Right lobe of liver (tissue), 6 donors: ENCODE measurements around the gene FYCO1. TPM values are rescaled to one million over a fixed set of nuclear protein-coding genes. Genes with fewer than 3 reads are reported as not detected.

ENCODE experiments used
- ATAC-seq, 4 donors: fragments of 200-7000 bp; cut with Tn5 transposase; one replicate each; pipeline ENCODE4 v1.9.1; 2020; ENCODE audit warnings: mild to moderate bottlenecking in 4 of 4, moderate library complexity in 4 of 4
- DNase-seq, 3 donors: peaks; one replicate each; pipeline ENCODE4 v3.0.0-alpha.2; 2020
- H3K27ac ChIP-seq, 3 donors: fragments of 200-600 bp; one replicate each; pipeline ENCODE4 v1.8.0; 2022
- H3K27me3 ChIP-seq, 2 donors: fragments of 200-600 bp; one replicate each; pipeline ENCODE4 v1.8.0; 2022
- H3K36me3 ChIP-seq, 4 donors: fragments of 200-600 bp; sonication (generic) in 1 of 4; one replicate each; pipeline versions ENCODE4 v1.5.1 to v1.8.0; 2017 to 2022; ENCODE audit warnings: control low read depth in 1 of 4
- H3K4me1 ChIP-seq, 4 donors: fragments of 200-600 bp; sonication (generic) in 1 of 4; one replicate each; pipeline versions ENCODE4 v1.5.1 to v1.8.0; 2017 to 2022; ENCODE audit warnings: control low read depth in 1 of 4
- H3K4me3 ChIP-seq, 3 donors: fragments of 200-600 bp; one replicate each; pipeline ENCODE4 v1.8.0; 2022
- H3K9me3 ChIP-seq, 4 donors: fragments of 200-600 bp; sonication (generic) in 1 of 4; one replicate each; pipeline versions ENCODE4 v1.5.1 to v1.8.0; 2017 to 2022; ENCODE audit warnings: control low read depth in 1 of 4
- POLR2A ChIP-seq: fragments of 450-650 bp; IDR thresholded peaks from one replicate; pipeline ENCODE4 v1.6.1; 2017; ENCODE audit warnings: antibody characterized with exemption, mild to moderate bottlenecking
- WGBS: methylation state at CpG from one replicate; pipeline ENCODE4 v1.1.6; 2018; ENCODE audit warnings: low coverage, low lambda C conversion rate; ENCODE audit not compliant: insufficient coverage; ENCODE audit errors: missing lambda C conversion rate; 5-methylcytosine and 5-hydroxymethylcytosine counted together
- intact Hi-C, 2 donors: fragments of 100-400 bp; cut with DNase I; formaldehyde crosslinking; loops; one replicate each; pipeline versions ENCODE4 v1.11.2 to v1.14.1; 2022
- total RNA-seq, 6 experiments: library from RNA; depleted of rRNA in 2 of 6; stranded (reverse); fragments of >200 nt in 2 of 6; fragmentation: NEBNext Ultra II Directional in 3 of 6; extraction: Animal tissue kit (Norgen Biotek cat#: 25700) in 3 of 6; gene quantifications; one replicate each; pipeline versions ENCODE4 v1.1.0 to v1.2.4, GENCODE V29; 2016 to 2023
- TF ChIP-seq, protein P1 (sequence below), 4 donors: fragments of 200-600 bp in 3 of 4; fragments of 450-650 bp in 1 of 4; IDR thresholded peaks; one replicate each; pipeline versions ENCODE4 v1.5.1 to v1.8.0; 2016 to 2022; ENCODE audit warnings: antibody characterized with exemption in 4 of 4, mild to moderate bottlenecking in 2 of 4
- donor health status: DM: no; HTN: yes; CAD: no.
- donor health status: DM: no; HTN: no; CAD: no.
- donor health status: DM: no; HTN: no; CAD: no.
- donor health status: DM: no; HTN: yes; CAD: no.
- donor health status: DM: no; HTN: yes; CAD: no.

The FYCO1 gene
- total RNA-seq, 6 experiments from 2014 or later = 16.0 to 22.0 (median 21.0) TPM

DNA sequence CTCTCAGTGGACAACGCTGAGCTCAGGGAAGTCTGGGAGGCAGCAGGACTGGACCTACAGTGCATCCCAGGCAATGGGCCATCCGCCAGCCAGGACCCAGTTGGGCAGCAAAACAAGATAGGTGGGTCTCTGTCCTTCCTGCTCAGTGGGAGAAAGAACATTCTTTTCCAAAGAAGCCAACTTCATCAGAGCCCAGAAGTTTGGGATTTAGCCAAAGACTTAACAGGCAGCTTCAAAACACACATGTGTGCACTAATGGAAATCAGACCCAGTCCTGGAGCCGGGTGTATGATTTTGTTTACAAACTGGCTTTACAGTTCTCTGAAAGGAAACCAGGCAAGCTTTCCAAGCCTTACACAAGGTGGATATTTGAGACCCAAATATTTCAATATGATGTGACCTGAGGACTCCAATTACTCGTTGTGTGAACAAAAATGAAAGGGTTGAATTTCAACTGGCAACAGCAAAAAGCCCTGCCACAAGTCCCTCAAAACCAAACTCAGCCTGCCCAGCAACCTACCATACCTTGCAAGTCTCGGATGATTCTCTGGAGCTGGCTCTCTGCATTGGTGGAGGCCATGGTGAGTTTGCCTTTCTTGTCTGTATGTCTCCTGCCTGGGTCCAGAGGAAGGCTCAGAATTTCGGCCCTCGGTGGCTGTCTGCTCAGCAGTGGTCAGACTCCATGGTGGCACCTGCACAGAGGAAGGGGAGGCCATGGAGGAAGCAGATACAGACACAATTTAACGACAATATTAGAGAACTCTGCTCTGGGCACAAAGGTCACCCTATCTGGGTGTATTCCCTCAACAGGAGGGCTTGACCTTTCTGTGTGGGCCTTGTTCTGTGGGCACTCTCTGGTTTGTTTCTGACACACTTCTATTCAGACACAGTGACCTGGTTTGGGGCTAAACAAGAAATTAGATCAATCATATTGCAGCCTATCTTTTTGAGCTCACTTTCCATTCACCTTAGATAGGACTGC, 11.0 kb downstream of the FYCO1 start:
- peak overlapping the region; percentile 80 to 96 (median 94) for H3K27ac ChIP-seq
- peak in 3 of 4 donors; percentile 5 to 23 (median 8) for ATAC-seq
- peaks cover 0 to 56% (median 28%) of the 10 kb centered on the region in 4 donors for H3K4me1 ChIP-seq
- 37% methylated on average over 2 of the region's 8 CpGs for WGBS
- intact Hi-C loops = no loop called here
- DNase-seq = no peak
- no peak for TF ChIP-seq POLR2A
- TF ChIP-seq, protein P1, sequence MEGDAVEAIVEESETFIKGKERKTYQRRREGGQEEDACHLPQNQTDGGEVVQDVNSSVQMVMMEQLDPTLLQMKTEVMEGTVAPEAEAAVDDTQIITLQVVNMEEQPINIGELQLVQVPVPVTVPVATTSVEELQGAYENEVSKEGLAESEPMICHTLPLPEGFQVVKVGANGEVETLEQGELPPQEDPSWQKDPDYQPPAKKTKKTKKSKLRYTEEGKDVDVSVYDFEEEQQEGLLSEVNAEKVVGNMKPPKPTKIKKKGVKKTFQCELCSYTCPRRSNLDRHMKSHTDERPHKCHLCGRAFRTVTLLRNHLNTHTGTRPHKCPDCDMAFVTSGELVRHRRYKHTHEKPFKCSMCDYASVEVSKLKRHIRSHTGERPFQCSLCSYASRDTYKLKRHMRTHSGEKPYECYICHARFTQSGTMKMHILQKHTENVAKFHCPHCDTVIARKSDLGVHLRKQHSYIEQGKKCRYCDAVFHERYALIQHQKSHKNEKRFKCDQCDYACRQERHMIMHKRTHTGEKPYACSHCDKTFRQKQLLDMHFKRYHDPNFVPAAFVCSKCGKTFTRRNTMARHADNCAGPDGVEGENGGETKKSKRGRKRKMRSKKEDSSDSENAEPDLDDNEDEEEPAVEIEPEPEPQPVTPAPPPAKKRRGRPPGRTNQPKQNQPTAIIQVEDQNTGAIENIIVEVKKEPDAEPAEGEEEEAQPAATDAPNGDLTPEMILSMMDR (IDR thresholded peaks at IDR 0.05) = no peak
- no peaks in the 10 kb centered on the region for H3K27me3 ChIP-seq
- peaks cover 0 to 45% (median 14%) of the 10 kb centered on the region in 4 donors for H3K36me3 ChIP-seq
- H3K9me3 ChIP-seq = no peaks in the 10 kb centered on the region
- H3K4me3 ChIP-seq = no peak overlapping the region

DNA sequence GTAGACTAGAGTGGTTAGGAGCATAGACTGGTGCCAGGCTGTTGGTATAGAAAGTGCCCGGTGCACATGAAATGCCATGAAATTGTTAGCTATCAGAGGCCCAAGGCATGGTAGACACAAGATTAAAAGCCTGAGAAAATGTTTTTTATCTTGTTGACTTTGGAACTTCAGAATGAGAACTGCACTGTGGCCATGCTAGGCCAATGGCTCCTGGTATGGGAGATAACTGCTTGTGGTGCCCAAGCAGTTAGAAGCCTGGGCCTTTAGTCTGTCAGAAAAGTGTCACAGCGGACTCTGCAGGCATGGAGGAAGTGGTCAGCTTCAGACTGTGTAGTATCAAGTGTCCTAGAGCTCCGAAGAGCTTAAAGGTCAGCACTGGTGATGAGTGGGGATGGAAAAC, 11.9 kb downstream of the FYCO1 start:
- H3K9me3 ChIP-seq = no peaks in the 10 kb centered on the region
- intact Hi-C loops = no loop called here
- H3K27ac ChIP-seq = no peak overlapping the region
- TF ChIP-seq, protein P1 (IDR thresholded peaks at IDR 0.05) = no peak
- TF ChIP-seq POLR2A = no peak
- DNase-seq (no peak), ATAC-seq (no peak)
- H3K27me3 ChIP-seq = no peaks in the 10 kb centered on the region
- WGBS = 75% methylated on average over 3 of the region's 3 CpGs
- H3K4me3 ChIP-seq = no peak overlapping the region
- H3K36me3 ChIP-seq = peaks cover 2 to 51% (median 15%) of the 10 kb centered on the region in 4 donors
- H3K4me1 ChIP-seq = peaks cover 0 to 48% (median 24%) of the 10 kb centered on the region in 4 donors

DNA sequence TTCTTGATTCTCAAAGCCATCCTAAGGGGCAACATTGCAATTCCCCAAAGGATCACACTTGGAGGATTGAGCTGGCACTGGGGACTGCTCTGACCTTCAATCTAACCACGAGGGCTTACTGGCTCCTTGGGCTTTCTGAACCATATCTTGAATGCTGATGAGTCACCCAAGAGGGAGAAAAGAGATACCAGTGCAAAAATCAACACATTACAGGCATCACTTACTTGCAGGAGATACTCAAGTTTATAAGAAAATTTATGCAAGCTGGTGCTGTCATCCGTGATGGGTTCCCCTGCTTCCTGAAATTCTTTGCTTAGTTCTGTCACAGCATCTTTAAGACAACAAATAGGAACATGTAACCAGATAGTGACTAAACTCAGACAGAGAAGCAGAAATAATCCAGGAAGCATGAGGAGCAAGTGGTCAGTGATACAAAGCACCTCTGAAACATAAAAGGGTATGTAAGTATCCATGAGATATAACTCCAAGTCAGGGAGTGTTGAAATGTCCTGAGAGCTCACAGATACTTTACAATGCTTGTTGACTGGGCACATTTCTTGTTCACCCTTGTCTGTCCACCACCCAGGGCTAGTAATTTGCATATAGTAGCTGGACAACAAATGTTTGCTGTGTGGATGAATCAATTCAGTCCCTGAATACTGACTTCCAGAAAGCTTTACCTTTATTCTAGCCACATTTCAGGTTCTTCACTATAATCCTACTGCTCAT, 14.1 kb downstream of the FYCO1 start:
- no peaks in the 10 kb centered on the region for H3K27me3 ChIP-seq
- peaks cover 2 to 60% (median 15%) of the 10 kb centered on the region in 4 donors for H3K36me3 ChIP-seq
- no peak overlapping the region for H3K4me3 ChIP-seq
- no peak overlapping the region for H3K27ac ChIP-seq
- no peaks in the 10 kb centered on the region for H3K9me3 ChIP-seq
- DNase-seq (no peak), ATAC-seq (no peak)
- intact Hi-C loops = no loop called here
- TF ChIP-seq POLR2A = no peak
- TF ChIP-seq, protein P1 (IDR thresholded peaks at IDR 0.05) = no peak
- WGBS = 62% methylated on average over 2 of the region's 2 CpGs
- H3K4me1 ChIP-seq = peaks cover 0 to 25% (median 12%) of the 10 kb centered on the region in 4 donors

DNA sequence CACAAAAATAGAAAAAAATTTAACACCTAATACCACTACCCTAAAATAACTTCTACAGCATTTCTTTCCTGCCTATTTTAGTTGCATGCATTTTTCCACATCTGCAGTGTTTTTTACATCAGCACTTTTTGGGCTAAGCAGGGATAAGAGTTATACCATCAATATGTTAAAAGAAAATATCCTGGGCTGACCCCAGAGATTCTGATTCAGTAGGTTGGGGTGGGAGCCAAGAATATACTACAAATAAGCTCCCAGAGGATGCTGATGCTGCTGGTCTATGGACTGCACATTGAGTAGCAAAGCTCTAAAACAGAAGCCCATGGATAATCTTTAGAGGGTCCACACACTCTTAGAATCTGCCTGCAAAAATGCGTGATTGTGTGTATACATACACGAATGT, 14.8 kb downstream of the FYCO1 start:
- DNase-seq (no peak), ATAC-seq (no peak)
- Histone ChIP-seq H3K27me3 (no peaks in the 10 kb centered on the region), H3K36me3 (peaks cover 4 to 66% (median 15%) of the 10 kb centered on the region in 4 donors), H3K4me3 (no peak overlapping the region), H3K4me1 (peaks cover 0 to 18% (median 8%) of the 10 kb centered on the region in 4 donors), H3K9me3 (no peaks in the 10 kb centered on the region), H3K27ac (no peak overlapping the region)
- WGBS = 61% methylated on average over 2 of the region's 2 CpGs
- intact Hi-C loops = no loop called here
- no peak for TF ChIP-seq POLR2A
- TF ChIP-seq, protein P1 (IDR thresholded peaks at IDR 0.05) = no peak
